WTC11 (cell line): ENCODE measurements around the gene RIC8A. TPM values are rescaled to one million over a fixed set of nuclear protein-coding genes. Genes with fewer than 3 reads are reported as not detected.
A peak's percentile ranks its signal among the peaks of the same experiment; 100 is the strongest.

Experiments
- ATAC-seq: fragments of 200-7000 bp; cut with Tn5 transposase; 2 replicates; pipeline ENCODE4 v1.10.0; 2021; ENCODE audit warnings: mild to moderate bottlenecking, moderate library complexity
- CTCF ChIA-PET: fragments of 300-600 bp; sonication (Branson Sonifier 250); formaldehyde crosslinking; loops from one replicate; lab custom pipeline; 2021; ENCODE audit warnings: antibody characterized with exemption; lab: Charles Lee
- POLR2A ChIA-PET: fragments of 350-600 bp; sonication (Branson Sonifier 250); formaldehyde crosslinking; loops from one replicate; lab custom pipeline; 2021; ENCODE audit warnings: antibody characterized with exemption; lab: Charles Lee
- DNase-seq: peaks from one replicate; pipeline ENCODE4 v3.0.0; 2021; ENCODE audit warnings: low spot score
- H3K27ac Mint-ChIP-seq: 2 replicates; pipeline ENCODE4 v1.8.0; 2021; ENCODE audit warnings: mixed read lengths
- H3K27me3 Mint-ChIP-seq: 2 replicates; pipeline ENCODE4 v1.8.0; 2021; ENCODE audit warnings: low read depth, mild to moderate bottlenecking, moderate library complexity, mixed read lengths
- H3K36me3 Mint-ChIP-seq: 2 replicates; pipeline ENCODE4 v1.8.0; 2021; ENCODE audit warnings: mixed read lengths
- H3K4me1 Mint-ChIP-seq: 2 replicates; pipeline ENCODE4 v1.8.0; 2022; ENCODE audit warnings: mixed read lengths
- H3K4me3 Mint-ChIP-seq: 2 replicates; pipeline ENCODE4 v1.8.0; 2021; ENCODE audit warnings: mild to moderate bottlenecking, moderate library complexity, mixed read lengths
- H3K9me3 Mint-ChIP-seq: 2 replicates; pipeline ENCODE4 v1.8.0; 2021; ENCODE audit warnings: mixed read lengths
- ARID4B ChIP-seq: sonication (generic); formaldehyde crosslinking; IDR thresholded peaks from 2 replicates; pipeline ENCODE4 v1.8.0; 2023; ENCODE audit warnings: missing genetic modification reagents, mild to moderate bottlenecking, borderline replicate concordance
- ATF2 ChIP-seq: sonication (generic); formaldehyde crosslinking; IDR thresholded peaks from 2 replicates; pipeline ENCODE4 v1.8.1; 2022; ENCODE audit warnings: low read depth, missing genetic modification reagents, borderline replicate concordance
- CREB1 ChIP-seq: sonication (generic); formaldehyde crosslinking; IDR thresholded peaks from 2 replicates; pipeline ENCODE4 v1.8.0; 2023; ENCODE audit warnings: mild to moderate bottlenecking, missing genetic modification reagents
- ETV6 ChIP-seq: sonication (generic); formaldehyde crosslinking; IDR thresholded peaks from 2 replicates; pipeline ENCODE4 v1.8.1; 2022; ENCODE audit warnings: mild to moderate bottlenecking, missing genetic modification reagents
- MYBL2 ChIP-seq: sonication (generic); formaldehyde crosslinking; IDR thresholded peaks from 2 replicates; pipeline ENCODE4 v1.8.1; 2023; ENCODE audit warnings: mild to moderate bottlenecking, moderate library complexity, missing genetic modification reagents
- PREB ChIP-seq: sonication (generic); formaldehyde crosslinking; IDR thresholded peaks from 2 replicates; pipeline ENCODE4 v1.8.1; 2022; ENCODE audit warnings: mild to moderate bottlenecking, missing genetic modification reagents, moderate library complexity, borderline replicate concordance
- SP1 ChIP-seq: sonication (generic); formaldehyde crosslinking; conservative IDR thresholded peaks from 2 replicates; pipeline ENCODE4 v1.8.1; 2022; ENCODE audit warnings: missing genetic modification reagents
- TP53 ChIP-seq: sonication (generic); formaldehyde crosslinking; IDR thresholded peaks from 2 replicates; pipeline ENCODE4 v1.8.1; 2023; ENCODE audit warnings: mild to moderate bottlenecking, missing genetic modification reagents
- USF1 ChIP-seq: sonication (generic); formaldehyde crosslinking; IDR thresholded peaks from 2 replicates; pipeline ENCODE4 v1.8.0; 2022; ENCODE audit warnings: mild to moderate bottlenecking, missing genetic modification reagents
- ZMAT4 ChIP-seq: fragments of 250-450 bp; sonication (Bioruptor Pico); IDR thresholded peaks from 2 replicates; pipeline ENCODE4 v1.9.0; 2021; ENCODE audit warnings: mild to moderate bottlenecking
- ZNF138 ChIP-seq: sonication (generic); formaldehyde crosslinking; conservative IDR thresholded peaks from 2 replicates; pipeline ENCODE4 v1.8.1; 2022; ENCODE audit warnings: mild to moderate bottlenecking, moderate library complexity, missing genetic modification reagents
- ZNF263 ChIP-seq: sonication (generic); formaldehyde crosslinking; IDR thresholded peaks from 2 replicates; pipeline ENCODE4 v1.8.1; 2022; ENCODE audit warnings: low read depth, mild to moderate bottlenecking, moderate library complexity, missing genetic modification reagents
- ZNF423 ChIP-seq: fragments of 250-450 bp; sonication (Bioruptor Pico); IDR thresholded peaks from 2 replicates; pipeline ENCODE4 v2.1.2; 2022; ENCODE audit warnings: mild to moderate bottlenecking, moderate library complexity
- total RNA-seq: library from RNA; stranded (reverse); gene quantifications from 3 replicates; pipeline ENCODE4 v1.2.3, GENCODE V29; 2021
- TF ChIP-seq, protein P1 (sequence below): sonication (generic); formaldehyde crosslinking; IDR thresholded peaks from 2 replicates; pipeline ENCODE4 v1.8.1; 2022; ENCODE audit warnings: mild to moderate bottlenecking, moderate library complexity, missing genetic modification reagents
- TF ChIP-seq, protein P2 (sequence below): sonication (generic); formaldehyde crosslinking; conservative IDR thresholded peaks from 2 replicates; pipeline ENCODE4 v1.8.1; 2022; ENCODE audit warnings: mild to moderate bottlenecking, missing genetic modification reagents
- TF ChIP-seq, protein P3 (sequence below): sonication (generic); formaldehyde crosslinking; IDR thresholded peaks from 2 replicates; pipeline ENCODE4 v1.8.0; 2022; ENCODE audit warnings: mild to moderate bottlenecking, missing genetic modification reagents
- TF ChIP-seq, protein P4 (sequence below): sonication (generic); formaldehyde crosslinking; IDR thresholded peaks from 2 replicates; pipeline ENCODE4 v1.8.0; 2022; ENCODE audit warnings: mild to moderate bottlenecking, missing genetic modification reagents

RIC8A gene
- total RNA-seq, 1 experiment from 2014 or later = 68.3 TPM

DNA sequence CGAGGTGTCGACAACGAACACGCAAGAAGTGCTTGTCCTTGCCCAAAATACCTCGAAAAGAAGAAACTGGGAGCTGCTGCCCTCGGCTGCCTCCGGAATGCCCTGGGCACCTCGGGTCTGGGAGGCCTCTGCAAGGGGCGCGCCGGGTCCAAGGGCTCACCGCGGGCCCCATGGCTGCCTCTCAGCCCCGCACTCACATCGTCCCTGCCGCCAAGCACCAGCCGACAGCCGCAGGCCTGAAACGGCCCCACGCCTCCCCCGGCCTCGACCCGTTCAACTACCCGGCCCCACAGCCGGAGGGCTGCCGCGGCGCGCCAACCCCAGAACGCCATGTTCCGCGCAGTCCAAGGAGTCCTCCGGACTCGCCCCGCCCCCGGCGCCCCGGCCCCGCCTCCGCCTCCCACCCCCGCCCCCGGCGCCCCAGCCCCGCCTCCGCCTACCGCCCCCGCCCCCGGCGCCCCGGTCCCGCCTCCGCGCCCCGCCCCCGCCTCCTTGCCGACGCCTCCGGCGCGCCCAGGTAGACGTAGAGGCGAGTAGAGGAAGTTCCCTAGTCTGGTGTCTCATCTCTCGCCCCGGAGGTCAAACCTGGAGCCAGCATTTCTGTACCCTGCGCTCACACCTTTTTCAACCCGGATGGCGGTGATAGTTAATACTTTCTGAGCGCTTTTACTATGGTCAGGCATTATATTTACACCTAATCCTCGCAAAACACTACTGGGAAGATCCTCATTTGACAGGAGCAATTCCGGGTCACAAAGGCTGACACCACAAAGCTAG lies 28.7 kb downstream of the RIC8A start, which contains the start of gene SIRT3 (continued):
- no peak for TF ChIP-seq ZNF423
- no peak for TF ChIP-seq USF1 (CRISPR knock-in tag)
- TF ChIP-seq PREB = no peak
- peak; percentile 75; the same call in 1 of the 2 replicates for TF ChIP-seq MYBL2 (CRISPR knock-in tag)
- TF ChIP-seq TP53 (CRISPR knock-in tag) = 0 out of 2 replicates have a peak, but pooled peaks have one; percentile 32
- no peak for TF ChIP-seq ZNF138
- TF ChIP-seq, all 79 proteins: peak for 13

GRCh38 chr11:236774-237767 lies 29.6 kb downstream of the RIC8A start, which contains the start of gene PSMD13:
PSMD13 (plus strand) TSS chr11:236976; CDS start chr11:237050, 74 bp downstream.
- peak within 1 kb of the TSS; percentile 96 for H3K4me3 Mint-ChIP-seq

More at GRCh38 chr11:236774-237767, 29.6 kb downstream of the RIC8A start, which contains the start of gene PSMD13:
- no peak for TF ChIP-seq ATF2 (CRISPR knock-in tag)
- TF ChIP-seq, protein P1, sequence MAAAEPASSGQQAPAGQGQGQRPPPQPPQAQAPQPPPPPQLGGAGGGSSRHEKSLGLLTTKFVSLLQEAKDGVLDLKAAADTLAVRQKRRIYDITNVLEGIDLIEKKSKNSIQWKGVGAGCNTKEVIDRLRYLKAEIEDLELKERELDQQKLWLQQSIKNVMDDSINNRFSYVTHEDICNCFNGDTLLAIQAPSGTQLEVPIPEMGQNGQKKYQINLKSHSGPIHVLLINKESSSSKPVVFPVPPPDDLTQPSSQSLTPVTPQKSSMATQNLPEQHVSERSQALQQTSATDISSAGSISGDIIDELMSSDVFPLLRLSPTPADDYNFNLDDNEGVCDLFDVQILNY (CRISPR knock-in tag) = 0 out of 2 replicates have a peak, but pooled peaks have one; percentile 20
- TF ChIP-seq CREB1 (CRISPR knock-in tag) = 0 out of 2 replicates have a peak, but pooled peaks have one; percentile 26
- peak; percentile 73; the same call in 1 of the 2 replicates for TF ChIP-seq ARID4B (CRISPR knock-in tag)
- TF ChIP-seq SP1 (CRISPR knock-in tag) = peak; percentile 73; the same call in 1 of the 2 replicates
- TF ChIP-seq, protein P2, sequence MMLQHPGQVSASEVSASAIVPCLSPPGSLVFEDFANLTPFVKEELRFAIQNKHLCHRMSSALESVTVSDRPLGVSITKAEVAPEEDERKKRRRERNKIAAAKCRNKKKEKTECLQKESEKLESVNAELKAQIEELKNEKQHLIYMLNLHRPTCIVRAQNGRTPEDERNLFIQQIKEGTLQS (CRISPR knock-in tag) = no peak
- TF ChIP-seq, protein P3, sequence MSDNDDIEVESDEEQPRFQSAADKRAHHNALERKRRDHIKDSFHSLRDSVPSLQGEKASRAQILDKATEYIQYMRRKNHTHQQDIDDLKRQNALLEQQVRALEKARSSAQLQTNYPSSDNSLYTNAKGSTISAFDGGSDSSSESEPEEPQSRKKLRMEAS (CRISPR knock-in tag) = peak; percentile 47; the same call in 1 of the 2 replicates
- peak; percentile 40; the same call in 1 of the 2 replicates for TF ChIP-seq ETV6 (CRISPR knock-in tag)
- TF ChIP-seq ZNF263 (CRISPR knock-in tag) = no peak
- TF ChIP-seq ZMAT4 (CRISPR knock-in tag) = no peak
- TF ChIP-seq, protein P4, sequence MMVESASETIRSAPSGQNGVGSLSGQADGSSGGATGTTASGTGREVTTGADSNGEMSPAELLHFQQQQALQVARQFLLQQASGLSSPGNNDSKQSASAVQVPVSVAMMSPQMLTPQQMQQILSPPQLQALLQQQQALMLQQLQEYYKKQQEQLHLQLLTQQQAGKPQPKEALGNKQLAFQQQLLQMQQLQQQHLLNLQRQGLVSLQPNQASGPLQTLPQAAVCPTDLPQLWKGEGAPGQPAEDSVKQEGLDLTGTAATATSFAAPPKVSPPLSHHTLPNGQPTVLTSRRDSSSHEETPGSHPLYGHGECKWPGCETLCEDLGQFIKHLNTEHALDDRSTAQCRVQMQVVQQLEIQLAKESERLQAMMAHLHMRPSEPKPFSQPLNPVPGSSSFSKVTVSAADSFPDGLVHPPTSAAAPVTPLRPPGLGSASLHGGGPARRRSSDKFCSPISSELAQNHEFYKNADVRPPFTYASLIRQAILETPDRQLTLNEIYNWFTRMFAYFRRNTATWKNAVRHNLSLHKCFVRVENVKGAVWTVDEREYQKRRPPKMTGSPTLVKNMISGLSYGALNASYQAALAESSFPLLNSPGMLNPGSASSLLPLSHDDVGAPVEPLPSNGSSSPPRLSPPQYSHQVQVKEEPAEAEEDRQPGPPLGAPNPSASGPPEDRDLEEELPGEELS (CRISPR knock-in tag) = peak; percentile 44; the same call in 1 of the 2 replicates
- peaks cover 20% of the 10 kb centered on the region for H3K36me3 Mint-ChIP-seq
- no peaks in the 10 kb centered on the region for H3K27me3 Mint-ChIP-seq
- ChIA-PET CTCF (interaction anchor here (0.7 to 1.8 kb wide), 2 partner anchors 14 to 157 kb away, joined by 3 to 13 read pairs; partner anchors contain the start of gene PKP3), POLR2A (no interaction called here)
- H3K9me3 Mint-ChIP-seq = no peaks in the 10 kb centered on the region
- peak; percentile 83 for ATAC-seq
- peak; percentile 83 for DNase-seq
- H3K27ac Mint-ChIP-seq = peak within 1 kb of the TSS; percentile 100
- peaks cover 15% of the 10 kb centered on the region for H3K4me1 Mint-ChIP-seq
